NCI-H2227 treated with DMSO at 0.1 percent for 48 hours (cell line): ENCODE results near the gene FAM162A.
A peak's percentile ranks its signal among the peaks of the same experiment; 100 is the strongest.
"Not testable (repeated sequence)": the region's sequence is repeated elsewhere in the genome, so short reads cannot be mapped to it uniquely, and the experiment has no call there.

Experiments
- DNase-seq: peaks from one replicate; lab custom pipeline; 2025; lab: John Stamatoyannopoulos, UW

FAM162A gene

DNA sequence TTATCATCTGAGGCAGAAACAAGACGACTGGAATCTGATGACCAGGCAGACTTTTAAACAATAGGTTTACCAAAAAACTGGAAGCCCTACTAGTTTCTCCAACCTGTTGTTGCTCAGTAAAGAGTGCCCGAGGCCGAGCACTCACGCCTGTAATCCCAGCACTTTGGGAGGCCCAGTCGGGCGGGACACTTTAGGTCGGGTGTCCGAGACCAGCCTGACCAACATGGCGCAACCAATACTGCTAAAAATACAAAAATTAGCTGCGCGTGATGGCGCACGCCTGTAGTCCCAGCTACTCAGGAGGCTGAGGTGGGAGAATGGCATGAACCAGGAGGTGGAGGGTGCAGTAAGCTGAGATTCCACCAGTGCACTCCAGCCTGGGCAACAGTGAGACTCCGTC, 33.0 kb downstream of the FAM162A start:
- DNase-seq: no peak

DNA sequence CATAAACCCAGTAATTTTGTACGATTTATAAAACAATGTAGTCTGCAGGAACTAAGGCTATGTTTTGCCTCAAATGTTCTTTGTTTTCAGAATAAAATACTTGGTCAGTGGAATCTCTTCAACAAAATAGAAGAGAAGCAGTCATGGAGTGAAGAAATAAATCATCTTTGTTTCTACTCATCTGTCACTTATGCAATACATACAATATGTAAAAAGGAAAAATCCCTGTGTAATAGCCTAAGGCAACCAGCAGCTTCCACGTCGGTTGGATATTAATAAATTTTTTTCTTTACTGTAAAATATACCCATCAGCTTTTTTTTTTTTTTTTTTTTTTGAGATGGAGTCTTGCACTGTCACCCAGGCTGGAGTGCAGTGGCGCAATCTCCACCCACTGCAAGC, 37.1 kb downstream of the FAM162A start:
- DNase-seq: no peak

DNA sequence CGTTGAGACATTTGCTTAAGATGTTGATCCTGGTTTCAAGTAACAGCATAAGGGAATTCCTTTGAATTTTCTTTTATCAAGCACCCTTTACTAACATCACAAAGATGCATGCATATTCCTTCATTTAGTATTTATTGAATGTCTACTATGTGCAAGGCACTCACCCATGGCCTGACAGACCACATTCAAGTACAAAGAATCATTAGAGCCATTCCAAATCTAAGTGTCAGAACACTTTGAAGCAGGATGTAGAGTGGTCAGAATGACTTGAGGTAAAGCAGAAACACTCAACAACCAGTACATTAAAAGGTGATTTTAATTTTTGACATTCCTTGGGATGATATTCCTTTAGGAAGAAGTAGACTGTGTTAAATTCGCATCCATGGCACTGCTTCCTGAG, 37.9 kb downstream of the FAM162A start:
- no peak for DNase-seq

DNA sequence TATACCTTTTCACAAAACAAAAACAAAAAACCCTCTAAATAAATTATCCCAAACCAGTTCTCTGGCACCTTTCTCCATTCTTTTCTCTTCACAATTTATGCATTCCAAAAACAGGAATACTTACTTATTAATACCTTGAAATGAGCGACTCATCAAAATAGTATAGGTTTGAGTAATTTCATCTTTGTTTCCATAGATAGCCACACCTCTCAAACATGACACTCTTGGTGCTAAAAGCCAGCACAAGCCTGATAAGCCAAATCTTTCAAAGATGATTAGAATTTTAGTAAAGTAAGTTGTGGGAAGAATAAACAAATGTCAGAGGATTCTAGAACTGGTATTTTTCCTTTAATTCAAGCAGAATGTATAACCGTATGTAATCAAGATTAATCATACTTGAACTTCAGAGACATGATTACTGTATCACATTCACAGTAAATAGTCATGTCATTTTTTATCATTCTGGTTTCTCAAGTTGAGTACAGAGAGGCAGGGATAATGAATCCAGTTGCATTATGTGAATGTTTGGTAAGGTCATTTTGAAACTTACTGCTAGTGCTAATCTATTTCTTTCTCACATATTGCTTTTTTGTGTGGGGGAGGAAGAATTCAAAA, 44.0 kb downstream of the FAM162A start:
- DNase-seq: no peak

DNA sequence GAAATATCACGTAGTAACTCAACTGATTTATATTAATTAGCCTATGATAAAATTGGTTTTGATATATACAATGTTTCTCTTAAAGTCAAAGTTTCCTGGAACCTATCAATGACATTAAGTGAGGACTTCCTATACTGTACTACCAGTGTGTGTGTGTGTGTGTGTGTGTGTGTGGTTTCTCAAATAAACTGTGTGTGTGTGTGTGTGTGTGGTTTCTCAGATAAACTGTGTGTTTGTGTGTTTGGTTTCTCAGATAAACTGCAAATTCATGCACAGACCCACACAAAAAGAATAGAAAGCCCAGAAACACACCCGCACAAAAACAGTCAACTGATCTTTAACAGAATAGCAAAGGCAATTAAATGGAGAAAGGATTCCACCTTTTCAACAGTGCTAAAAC, 46.4 kb downstream of the FAM162A start:
- DNase-seq: no peak

DNA sequence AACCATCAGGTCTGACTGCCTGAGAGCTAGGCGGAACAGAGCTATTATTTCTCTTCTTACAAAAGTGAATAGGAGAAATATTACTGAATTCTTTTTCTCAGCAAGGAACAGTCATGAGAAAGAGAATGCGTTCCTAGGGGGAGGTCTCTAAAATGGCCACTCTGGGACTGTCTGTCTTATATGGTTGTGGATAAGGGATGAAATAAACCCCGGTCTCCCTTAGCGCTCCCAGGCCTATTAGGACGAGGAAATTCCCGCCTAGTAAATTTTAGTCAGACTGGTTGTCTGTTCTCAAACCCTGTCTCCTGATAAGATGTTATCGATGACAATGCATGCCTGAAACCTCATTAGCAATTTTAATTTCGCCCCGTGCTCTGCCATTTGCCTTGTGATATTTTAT, 52.0 kb downstream of the FAM162A start:
- no peak for DNase-seq

DNA sequence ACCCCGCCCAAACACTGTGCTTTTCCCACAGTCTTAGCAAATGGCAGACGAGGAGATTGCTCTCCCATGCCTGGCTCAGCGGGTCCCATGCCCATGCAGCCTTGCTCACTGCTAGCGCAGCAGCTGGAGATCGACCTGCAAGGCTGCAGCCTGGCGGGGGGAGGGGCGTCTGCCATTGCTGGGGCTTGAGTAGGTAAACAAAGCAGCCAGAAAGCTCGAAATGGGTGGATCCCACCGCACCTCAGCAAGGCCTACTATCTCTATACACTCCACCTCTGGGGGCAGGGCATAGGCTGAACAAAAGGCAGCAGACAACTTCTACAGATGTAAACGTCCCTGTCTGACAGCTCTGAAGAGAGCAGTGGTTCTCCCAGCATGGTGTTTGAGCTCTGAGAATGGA, 59.1 kb downstream of the FAM162A start:
- DNase-seq: no peak

DNA sequence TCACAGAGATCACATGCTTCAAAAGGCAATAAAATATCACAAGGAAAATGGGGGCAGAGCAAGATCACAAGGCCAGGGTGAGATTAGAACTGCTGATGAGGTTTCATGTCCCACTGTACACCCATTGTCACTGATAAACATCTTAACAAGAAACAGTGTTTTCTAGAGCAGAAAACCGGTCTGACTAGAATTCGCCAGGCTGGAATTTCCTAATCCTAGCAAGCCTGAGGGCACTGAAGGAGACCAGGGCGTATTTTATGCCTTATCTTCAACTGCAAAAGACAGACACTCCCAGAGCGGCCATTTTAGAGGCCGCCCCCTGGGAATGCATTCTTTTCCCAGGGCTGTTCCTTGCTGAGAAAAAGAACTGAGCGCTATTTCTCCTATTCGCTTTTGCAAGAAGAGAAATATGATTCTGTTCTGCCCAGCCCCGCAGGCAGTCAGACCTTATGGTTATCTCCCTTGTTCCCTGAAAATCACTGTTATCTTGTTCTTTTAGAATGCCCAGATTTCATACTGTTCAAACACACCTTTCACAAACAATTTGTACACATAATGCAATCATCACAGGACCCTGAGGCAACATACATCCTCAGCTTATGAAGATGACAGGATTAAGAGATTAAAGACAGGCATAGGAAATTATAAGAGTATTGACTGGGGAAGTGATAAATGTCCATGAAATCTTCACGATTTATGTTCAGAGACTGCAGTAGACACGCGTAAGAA, 59.9 kb downstream of the FAM162A start:
- not testable (repeated sequence) for DNase-seq

DNA sequence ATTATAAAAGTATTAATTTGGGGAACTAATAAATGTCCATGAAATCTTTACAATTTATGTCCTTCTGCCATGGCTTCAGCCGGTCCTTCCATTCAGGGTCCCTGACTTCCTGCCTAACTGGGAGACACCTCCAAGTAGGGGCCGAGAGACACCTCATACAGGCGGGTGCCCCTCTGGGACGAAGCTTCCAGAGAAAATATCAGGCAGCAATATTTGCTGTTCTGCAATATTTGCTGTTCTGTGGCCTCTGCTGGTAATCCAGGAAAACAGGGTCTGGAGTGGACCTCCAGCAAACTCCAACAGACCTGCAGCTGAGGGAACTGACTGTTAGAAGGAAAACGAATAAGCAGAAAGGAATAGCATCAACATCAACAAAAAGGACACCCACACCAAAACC, 60.5 kb downstream of the FAM162A start:
- not testable (repeated sequence) for DNase-seq

DNA sequence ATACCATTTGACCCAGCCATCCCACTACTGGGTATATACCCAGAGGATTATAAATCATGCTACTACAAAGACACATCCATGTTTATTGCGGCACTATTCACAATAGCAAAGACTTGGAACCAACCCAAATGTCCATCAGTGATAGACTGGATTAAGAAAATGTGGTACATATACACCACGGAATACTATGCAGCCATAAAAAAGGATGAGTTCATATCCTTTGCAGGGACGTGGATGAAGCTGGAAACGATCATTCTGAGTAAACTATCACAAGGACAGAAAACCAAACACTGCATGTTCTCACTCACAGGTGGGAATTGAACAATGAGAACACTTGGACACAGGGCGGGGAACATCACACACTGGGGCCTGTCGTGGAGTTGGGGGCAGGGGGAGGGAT, 64.2 kb downstream of the FAM162A start:
- not testable (repeated sequence) for DNase-seq

DNA sequence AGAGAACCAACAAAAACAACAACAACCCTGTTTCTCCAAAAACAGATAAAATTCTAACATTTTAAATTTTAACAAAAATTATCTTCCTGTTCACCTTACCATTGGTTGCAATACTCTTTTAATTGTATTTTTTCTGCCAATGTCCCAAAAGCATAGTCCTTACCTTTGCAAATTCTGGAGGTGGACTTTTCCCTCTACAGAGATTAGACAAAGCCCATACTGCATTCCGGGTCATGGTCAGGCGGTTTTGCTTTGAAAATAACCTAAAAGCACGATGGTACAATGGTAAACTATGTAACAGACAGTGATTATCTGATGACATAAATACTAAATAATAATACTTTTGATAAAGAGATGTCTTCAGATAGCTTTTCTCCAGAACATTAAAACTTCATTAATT, 67.4 kb downstream of the FAM162A start:
- DNase-seq: no peak

DNA sequence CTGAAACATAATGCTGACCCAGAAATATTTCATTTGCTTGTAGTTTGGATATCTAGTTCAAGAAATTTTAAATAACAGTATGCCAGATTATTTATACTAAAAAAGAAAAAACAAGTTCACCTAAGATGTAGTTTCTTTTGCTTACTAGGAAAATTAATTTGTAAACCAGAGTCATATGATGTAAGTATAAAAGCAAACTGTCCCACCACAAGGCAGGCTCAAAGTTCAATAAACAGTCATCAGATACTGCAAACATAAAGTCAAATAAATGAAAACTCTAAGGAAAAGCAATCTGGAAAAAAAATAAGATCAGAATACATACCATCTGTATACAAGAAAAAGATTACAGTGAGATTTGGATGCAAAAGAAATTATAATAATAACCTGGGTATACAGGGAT, 72.1 kb downstream of the FAM162A start:
- DNase-seq: no peak

DNA sequence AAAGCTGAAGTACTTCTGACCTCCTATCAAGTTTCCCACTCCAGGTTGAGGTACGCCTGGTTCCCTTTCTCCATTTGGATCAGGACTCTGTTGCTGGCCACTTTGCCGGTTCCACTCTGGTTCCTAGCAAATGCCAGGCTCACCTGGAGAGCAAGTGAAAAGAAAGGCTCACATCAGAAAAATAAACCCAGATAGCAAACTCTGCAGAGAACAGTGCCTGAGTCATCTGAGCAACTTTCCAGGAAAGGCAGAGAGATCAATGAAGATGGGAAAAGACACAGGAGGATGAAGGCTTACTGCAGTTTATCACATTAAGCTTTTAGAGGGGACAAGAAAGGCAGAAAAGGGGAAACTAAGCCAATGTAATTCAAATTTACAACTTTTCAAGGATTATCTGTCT, 73.7 kb downstream of the FAM162A start:
- DNase-seq: no peak

DNA sequence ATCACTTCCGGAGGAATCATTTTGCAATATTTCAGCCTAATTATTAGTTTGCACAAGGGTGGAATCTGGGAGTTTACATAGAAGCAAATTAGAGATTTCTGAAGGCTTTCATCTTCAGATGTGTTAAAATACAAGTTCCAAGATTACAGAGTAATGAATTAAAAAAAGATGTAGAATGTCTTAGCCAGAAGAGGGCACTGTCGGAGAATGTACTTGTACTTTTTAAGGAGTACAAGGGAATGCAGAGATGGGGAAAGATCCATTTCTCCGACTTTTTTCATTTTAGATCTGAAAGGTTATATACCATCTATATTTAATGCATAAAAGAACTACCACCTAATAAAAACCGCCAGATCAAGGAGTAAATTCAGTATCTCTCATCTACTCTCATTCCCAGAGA, 75.0 kb downstream of the FAM162A start:
- DNase-seq: peak; percentile 24

DNA sequence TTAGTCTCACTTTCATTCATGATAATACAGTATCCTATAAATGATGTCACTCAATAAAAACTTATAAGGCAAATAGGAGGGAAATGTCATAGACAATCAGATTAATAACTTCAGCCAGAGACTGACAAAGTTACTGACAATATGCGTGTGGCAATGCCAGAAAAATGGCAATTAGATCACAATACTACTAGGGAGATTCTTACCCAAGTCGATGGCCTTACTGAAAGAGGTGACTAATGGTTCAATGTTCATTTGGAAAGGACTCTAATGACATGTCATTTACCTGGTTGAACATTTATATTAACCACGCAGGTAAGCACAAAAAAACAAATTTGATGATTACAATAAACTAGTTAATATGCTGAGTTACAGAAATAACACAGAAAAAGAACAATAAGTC, 77.8 kb downstream of the FAM162A start:
- DNase-seq: no peak
